OCI-LY1 (cell line): Measurements from ENCODE around the gene IZUMO4.

Experiments used
- EZH2 ChIP-seq: fragments of 200-600 bp; sonication (generic), shearing (Covaris generic); IDR thresholded peaks from 2 replicates; pipeline ENCODE4 v1.8.0; 2017; ENCODE audit warnings: borderline replicate concordance, mixed run types, mild to moderate bottlenecking, antibody characterized with exemption, low read length, moderate library complexity, mixed read lengths
- TF ChIP-seq, protein P1 (sequence below): fragments of 200-600 bp; sonication (generic), shearing (Covaris generic); IDR thresholded peaks from 2 replicates; pipeline ENCODE4 v1.5.1; 2017; ENCODE audit warnings: mild to moderate bottlenecking, antibody characterized with exemption, low read length, moderate library complexity, mixed read lengths

DNA sequence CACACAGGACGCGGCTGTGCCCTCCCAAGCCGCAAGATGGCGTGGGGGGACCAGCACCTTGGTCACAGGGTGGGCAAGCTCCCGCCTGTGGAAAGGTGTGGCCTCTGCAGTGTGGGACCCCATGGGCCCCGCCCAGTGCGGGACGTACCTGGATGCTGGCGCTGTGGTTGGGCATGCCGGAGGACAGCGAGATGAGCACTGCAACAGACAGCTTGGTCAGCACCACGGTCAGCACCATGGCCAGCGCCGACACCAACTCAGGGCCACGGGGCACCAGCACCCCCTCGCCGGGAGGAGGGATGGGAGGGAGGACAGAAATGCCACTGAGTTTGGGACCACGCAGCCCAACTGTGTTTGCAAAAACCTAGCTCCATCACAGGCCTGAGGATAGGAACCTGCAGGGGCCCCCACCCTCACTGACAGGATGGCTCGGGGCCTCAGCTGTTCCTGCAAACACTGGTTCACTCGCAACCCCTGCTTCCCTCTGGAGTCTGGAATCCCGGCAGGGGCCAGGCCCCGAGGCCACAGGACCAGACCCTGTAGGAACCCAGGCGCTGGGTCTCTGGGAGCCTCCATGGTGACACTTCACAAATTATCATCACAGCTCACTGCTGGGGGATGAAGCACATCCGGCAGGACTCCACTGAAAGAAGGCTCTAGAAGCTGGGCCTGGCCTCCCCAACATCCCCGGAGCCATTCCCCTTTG lies 27.1 kb downstream of the IZUMO4 start:
- TF ChIP-seq, protein P1, sequence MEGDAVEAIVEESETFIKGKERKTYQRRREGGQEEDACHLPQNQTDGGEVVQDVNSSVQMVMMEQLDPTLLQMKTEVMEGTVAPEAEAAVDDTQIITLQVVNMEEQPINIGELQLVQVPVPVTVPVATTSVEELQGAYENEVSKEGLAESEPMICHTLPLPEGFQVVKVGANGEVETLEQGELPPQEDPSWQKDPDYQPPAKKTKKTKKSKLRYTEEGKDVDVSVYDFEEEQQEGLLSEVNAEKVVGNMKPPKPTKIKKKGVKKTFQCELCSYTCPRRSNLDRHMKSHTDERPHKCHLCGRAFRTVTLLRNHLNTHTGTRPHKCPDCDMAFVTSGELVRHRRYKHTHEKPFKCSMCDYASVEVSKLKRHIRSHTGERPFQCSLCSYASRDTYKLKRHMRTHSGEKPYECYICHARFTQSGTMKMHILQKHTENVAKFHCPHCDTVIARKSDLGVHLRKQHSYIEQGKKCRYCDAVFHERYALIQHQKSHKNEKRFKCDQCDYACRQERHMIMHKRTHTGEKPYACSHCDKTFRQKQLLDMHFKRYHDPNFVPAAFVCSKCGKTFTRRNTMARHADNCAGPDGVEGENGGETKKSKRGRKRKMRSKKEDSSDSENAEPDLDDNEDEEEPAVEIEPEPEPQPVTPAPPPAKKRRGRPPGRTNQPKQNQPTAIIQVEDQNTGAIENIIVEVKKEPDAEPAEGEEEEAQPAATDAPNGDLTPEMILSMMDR = no peak
- no peak for TF ChIP-seq EZH2
